ENCODE results near the gene ARRB2. TPM values are rescaled to one million over a fixed set of nuclear protein-coding genes. Genes with fewer than 3 reads are reported as not detected.
"Not testable (repeated sequence)": the region's sequence is repeated elsewhere in the genome, so short reads cannot be mapped to it uniquely, and the experiment has no call there.

ARRB2 gene
- total RNA-seq, 2 donors from 2014 or later, result 30.7 to 43.5 TPM

- ATAC-seq (no peak), DNase-seq (no peak)
- intact Hi-C loops (cut with DNase I), result no loop called here
Measured at GRCh38 chr17:4696437-4696805, 14.0 kb upstream of the ARRB2 start.

- DNase-seq; intact Hi-C loops (cut with DNase I); ATAC-seq: not testable (repeated sequence)
Measured at GRCh38 chr17:4699401-4700056, 10.9 kb upstream of the ARRB2 start.

- no peak for ATAC-seq
- intact Hi-C loops (cut with DNase I), result no loop called here
- no peak for DNase-seq
Measured at GRCh38 chr17:4701116-4701515, 9.3 kb upstream of the ARRB2 start.

GRCh38 chr17:4703330-4703691 is 7.1 kb upstream of the ARRB2 start:
- ATAC-seq (no peak), DNase-seq (no peak)
- intact Hi-C loops (cut with DNase I), result no loop called here

GRCh38 chr17:4704574-4704907 is 5.9 kb upstream of the ARRB2 start:
- peak; percentile 5 for DNase-seq
- ATAC-seq; intact Hi-C loops (cut with DNase I): not testable (repeated sequence)

GRCh38 chr17:4704991-4705390 is 5.4 kb upstream of the ARRB2 start:
- intact Hi-C loops (cut with DNase I), result no loop called here
- DNase-seq, result peak; percentile 14
- ATAC-seq, result no peak

- ATAC-seq, result no peak
- intact Hi-C loops (cut with DNase I), result no loop called here
- DNase-seq, result no peak
Measured at GRCh38 chr17:4706121-4706520, 4.3 kb upstream of the ARRB2 start.

- intact Hi-C loops (cut with DNase I), result no loop called here
- DNase-seq (peak; percentile 22), ATAC-seq (no peak)
Measured at GRCh38 chr17:4708436-4708835, 2.0 kb upstream of the ARRB2 start.

GRCh38 chr17:4710693-4711634 is 532 bp downstream of the ARRB2 start:
- intact Hi-C loops (cut with DNase I), result loop anchor here in 1 of 2 donors (5.0 kb wide), 1 partner anchor 191 kb away; the partner anchor contains the start of gene CHRNE
- ATAC-seq, result peak in 1 of 2 donors; percentile 2
- peak; percentile 36 for DNase-seq

- intact Hi-C loops (cut with DNase I), result loop anchor here in 1 of 2 donors (5.0 kb wide), 1 partner anchor 191 kb away; the partner anchor contains the start of gene CHRNE
- DNase-seq, result peak; percentile 44
- peak; percentile 2 to 6 for ATAC-seq
Measured at GRCh38 chr17:4711661-4712181, 1.3 kb downstream of the ARRB2 start.

GRCh38 chr17:4712526-4712925 is 2.1 kb downstream of the ARRB2 start:
- intact Hi-C loops (cut with DNase I), result loop anchor here in 1 of 2 donors (5.0 kb wide), 1 partner anchor 190 kb away; the partner anchor contains the start of gene CHRNE
- no peak for ATAC-seq
- peak; percentile 22 for DNase-seq

- ATAC-seq, result not testable (repeated sequence)
- peak; percentile 15 for DNase-seq
- intact Hi-C loops (cut with DNase I), result loop anchor here in 1 of 2 donors (5.0 kb wide), 1 partner anchor 188 kb away; the partner anchor contains the start of gene CHRNE
Measured at GRCh38 chr17:4714340-4715062, 4.1 kb downstream of the ARRB2 start.

- intact Hi-C loops (cut with DNase I), result no loop called here
Measured at GRCh38 chr17:4715063-4715744, 4.8 kb downstream of the ARRB2 start.

GRCh38 chr17:4716081-4716480 is 5.6 kb downstream of the ARRB2 start:
- intact Hi-C loops (cut with DNase I), result no loop called here
- DNase-seq, result peak; percentile 9
- ATAC-seq, result no peak

More at GRCh38 chr17:4715063-4715744, 4.8 kb downstream of the ARRB2 start:
- ATAC-seq, result no peak
- peak; percentile 15 for DNase-seq

GRCh38 chr17:4717791-4718190 is 7.4 kb downstream of the ARRB2 start:
- no peak for DNase-seq
- intact Hi-C loops (cut with DNase I), result no loop called here

GRCh38 chr17:4718276-4718675 is 7.8 kb downstream of the ARRB2 start:
- DNase-seq, result no peak
- no peak for ATAC-seq
- intact Hi-C loops (cut with DNase I), result no loop called here

More at GRCh38 chr17:4717791-4718190, 7.4 kb downstream of the ARRB2 start:
- no peak for ATAC-seq

GRCh38 chr17:4719146-4719545 is 8.7 kb downstream of the ARRB2 start:
- no peak for ATAC-seq

GRCh38 chr17:4719684-4720221 is 9.3 kb downstream of the ARRB2 start:
- intact Hi-C loops (cut with DNase I), result no loop called here
- ATAC-seq (peak in 1 of 2 donors; percentile 62), DNase-seq (peak; percentile 57)

More at GRCh38 chr17:4719146-4719545, 8.7 kb downstream of the ARRB2 start:
- no peak for DNase-seq
- intact Hi-C loops (cut with DNase I), result no loop called here
